ENCODE measurements around the gene BZW2.

- no peak for TF ChIP-seq CTCF (IDR thresholded peaks at IDR 0.05)
- TF ChIP-seq POLR2AphosphoS5 (IDR thresholded peaks at IDR 0.05), result no peak
- no peak for TF ChIP-seq EP300 (IDR thresholded peaks at IDR 0.05)
These were observed 51.7 kb downstream of the BZW2 start for GRCh38 chr7:16697507-16698199.

Data from stomach (tissue), 4 donors.